CD14-positive monocyte (primary cell): Measurements from ENCODE around the gene TMEFF2. TPM values are rescaled to one million over a fixed set of nuclear protein-coding genes. Genes with fewer than 3 reads are reported as not detected.

Experiments
- DNase-seq, 3 donors: peaks; one replicate each; pipeline ENCODE4 v3.0.0-alpha.2; 2011 to 2022
- H2AFZ ChIP-seq: 2 replicates; pipeline ENCODE4 v1.6.0; 2012; ENCODE audit warnings: mild to moderate bottlenecking, low read depth, low read length, inconsistent platforms; ENCODE audit not compliant: insufficient read depth, poor library complexity, severe bottlenecking
- H3K27ac ChIP-seq, 2 donors: 1 replicate in 1 of 2; 2 replicates in 1 of 2; pipeline ENCODE4 v1.5.1; 2012 to 2013; ENCODE audit warnings: low read length in 2 of 2, control low read depth in 1 of 2, inconsistent platforms in 1 of 2, low read depth in 1 of 2, mild to moderate bottlenecking in 1 of 2
- H3K27me3 ChIP-seq, 2 donors: one replicate each; pipeline versions ENCODE4 v1.6.0 to v1.6.1; 2011 to 2013; ENCODE audit warnings: low read length in 2 of 2; ENCODE audit not compliant: control insufficient read depth in 2 of 2, insufficient read depth in 2 of 2
- H3K36me3 ChIP-seq, 2 donors: replicated peaks in 1 of 2; 1 replicate in 1 of 2; 2 replicates in 1 of 2; pipeline versions ENCODE4 v1.5.1 to v1.6.1; 2012 to 2013; ENCODE audit warnings: low read length in 2 of 2, control low read depth in 1 of 2, inconsistent platforms in 1 of 2, mild to moderate bottlenecking in 1 of 2; ENCODE audit not compliant: insufficient read depth in 2 of 2, control insufficient read depth in 1 of 2
- H3K4me1 ChIP-seq, 2 donors: 1 replicate in 1 of 2; 2 replicates in 1 of 2; pipeline versions ENCODE4 v1.5.1 to v1.6.1; 2012 to 2013; ENCODE audit warnings: low read length in 2 of 2, control low read depth in 1 of 2, inconsistent platforms in 1 of 2, mild to moderate bottlenecking in 1 of 2, moderate library complexity in 1 of 2; ENCODE audit not compliant: insufficient read depth in 2 of 2, control insufficient read depth in 1 of 2
- H3K4me2 ChIP-seq: replicated peaks from 2 replicates; pipeline ENCODE3; 2012; ENCODE audit warnings: low read length, moderate library complexity, mild to moderate bottlenecking; ENCODE audit not compliant: poor library complexity, severe bottlenecking; ENCODE audit errors: extremely low read depth
- H3K4me3 ChIP-seq, 3 experiments: fragments of 200-600 bp in 1 of 3; sonication (generic) in 1 of 3; replicated peaks in 1 of 3; 1 replicate in 2 of 3; 2 replicates in 1 of 3; pipeline ENCODE4 v1.5.1; 2011 to 2013; ENCODE audit warnings: low read length in 3 of 3, mild to moderate bottlenecking in 3 of 3, control low read depth in 2 of 3, low read depth in 2 of 3, inconsistent platforms in 1 of 3, moderate library complexity in 1 of 3
- H3K79me2 ChIP-seq: 2 replicates; pipeline ENCODE4 v1.6.0; 2012; ENCODE audit warnings: mild to moderate bottlenecking, control low read depth, inconsistent platforms, low read length, moderate library complexity; ENCODE audit not compliant: insufficient read depth
- H3K9ac ChIP-seq: 2 replicates; pipeline ENCODE4 v1.6.0; 2017; ENCODE audit warnings: low read length, mild to moderate bottlenecking; ENCODE audit not compliant: insufficient read depth, poor library complexity, severe bottlenecking
- H3K9me3 ChIP-seq, 2 donors: replicated peaks in 1 of 2; 1 replicate in 1 of 2; 2 replicates in 1 of 2; pipeline versions ENCODE4 v1.5.1 to v1.6.1; 2012 to 2013; ENCODE audit warnings: low read length in 2 of 2, control low read depth in 1 of 2; ENCODE audit not compliant: control insufficient read depth in 1 of 2, insufficient read depth in 1 of 2
- H4K20me1 ChIP-seq: 2 replicates; pipeline ENCODE4 v1.6.0; 2012; ENCODE audit warnings: mild to moderate bottlenecking, low read length, control low read depth, moderate library complexity; ENCODE audit not compliant: insufficient read depth
- H3K27ac Mint-ChIP-seq, 7 donors: one replicate each; pipeline ENCODE4 v1.8.0; 2020; ENCODE audit warnings: mild to moderate bottlenecking in 7 of 7, mixed read lengths in 7 of 7, moderate library complexity in 6 of 7, inconsistent platforms in 2 of 7
- H3K27me3 Mint-ChIP-seq, 3 donors: one replicate each; pipeline ENCODE4 v1.8.0; 2021 to 2022; ENCODE audit warnings: low read depth in 3 of 3, mild to moderate bottlenecking in 3 of 3, mixed read lengths in 3 of 3, moderate library complexity in 3 of 3, inconsistent platforms in 1 of 3
- H3K36me3 Mint-ChIP-seq, 2 donors: one replicate each; pipeline ENCODE4 v1.8.0; 2020; ENCODE audit warnings: mixed read lengths in 2 of 2, inconsistent platforms in 1 of 2, mild to moderate bottlenecking in 1 of 2
- H3K4me1 Mint-ChIP-seq: one replicate; pipeline ENCODE4 v1.8.0; 2020; ENCODE audit warnings: mild to moderate bottlenecking, mixed read lengths
- H3K4me3 Mint-ChIP-seq, 2 donors: one replicate each; pipeline ENCODE4 v1.8.0; 2020; ENCODE audit warnings: mild to moderate bottlenecking in 2 of 2, mixed read lengths in 2 of 2, moderate library complexity in 1 of 2
- H3K9me3 Mint-ChIP-seq, 7 donors: one replicate each; pipeline ENCODE4 v1.8.0; 2020 to 2022; ENCODE audit warnings: mixed read lengths in 7 of 7, mild to moderate bottlenecking in 6 of 7, moderate library complexity in 6 of 7, inconsistent platforms in 2 of 7
- WGBS: methylation state at CpG from one replicate; pipeline ENCODE4 v1.1.5; 2013; ENCODE audit warnings: missing lambda C conversion rate; ENCODE audit not compliant: insufficient coverage; 5-methylcytosine and 5-hydroxymethylcytosine counted together
- intact Hi-C, 2 donors: fragments of 100-400 bp; cut with micrococcal nuclease; formaldehyde crosslinking; loops; one replicate each; pipeline versions ENCODE4 v1.15.0 to v1.15.1; 2023
- polyA plus RNA-seq, 3 donors: library from polyadenylated mRNA; depleted of rRNA in 1 of 3; unstranded in 2 of 3; stranded (reverse) in 1 of 3; fragments of 300-500 nt in 2 of 3; fragments of >200 nt in 1 of 3; fragmentation: Illumina TruSeq in 2 of 3; gene quantifications; 1 replicate in 2 of 3; 2 replicates in 1 of 3; pipeline ENCODE4 v1.2.3, GENCODE V29; 2012 to 2021
- TF ChIP-seq, protein P1 (sequence below): fragments of 200-600 bp; IDR thresholded peaks from one replicate; pipeline ENCODE4 v1.8.0; 2022; ENCODE audit warnings: antibody characterized with exemption, mild to moderate bottlenecking

TMEFF2 gene
- polyA plus RNA-seq, 3 donors, result not detected

DNA sequence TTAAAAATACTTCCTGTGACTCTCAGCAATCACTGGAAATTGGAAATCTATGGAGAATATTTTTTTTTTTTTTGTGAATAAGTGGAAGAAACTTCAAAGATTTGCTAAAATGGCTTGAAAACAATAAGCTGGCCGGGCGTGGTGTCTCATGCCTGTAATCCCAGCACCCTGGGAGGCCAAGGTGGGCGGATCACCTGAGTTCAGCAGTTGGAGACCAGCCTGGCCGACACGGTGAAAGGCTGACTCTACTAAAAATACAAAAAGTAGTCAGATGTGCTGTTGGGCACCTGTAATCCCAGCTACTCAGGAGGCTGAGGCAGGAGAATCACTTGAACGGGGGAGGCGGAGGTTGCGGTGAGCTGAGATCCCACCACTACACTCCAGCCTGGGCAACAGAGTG, 192.3 kb downstream of the TMEFF2 start:
- H3K36me3 Mint-ChIP-seq, result no peaks in the 10 kb centered on the region
- Histone ChIP-seq H3K36me3 (no peaks in the 10 kb centered on the region), H3K9ac (no peak overlapping the region), H4K20me1 (no peaks in the 10 kb centered on the region), H2AFZ (no peak overlapping the region), H3K79me2 (no peaks in the 10 kb centered on the region), H3K9me3 (no peaks in the 10 kb centered on the region), H3K4me3 (no peak overlapping the region), H3K4me1 (no peaks in the 10 kb centered on the region), H3K4me2 (no peak overlapping the region), H3K27ac (no peak overlapping the region), H3K27me3 (no peaks in the 10 kb centered on the region)
- H3K27me3 Mint-ChIP-seq, result no peaks in the 10 kb centered on the region
- H3K27ac Mint-ChIP-seq, result no peak overlapping the region
- no peak overlapping the region for H3K4me3 Mint-ChIP-seq
- WGBS, result 87% methylated on average over 5 of the region's 8 CpGs
- TF ChIP-seq, protein P1, sequence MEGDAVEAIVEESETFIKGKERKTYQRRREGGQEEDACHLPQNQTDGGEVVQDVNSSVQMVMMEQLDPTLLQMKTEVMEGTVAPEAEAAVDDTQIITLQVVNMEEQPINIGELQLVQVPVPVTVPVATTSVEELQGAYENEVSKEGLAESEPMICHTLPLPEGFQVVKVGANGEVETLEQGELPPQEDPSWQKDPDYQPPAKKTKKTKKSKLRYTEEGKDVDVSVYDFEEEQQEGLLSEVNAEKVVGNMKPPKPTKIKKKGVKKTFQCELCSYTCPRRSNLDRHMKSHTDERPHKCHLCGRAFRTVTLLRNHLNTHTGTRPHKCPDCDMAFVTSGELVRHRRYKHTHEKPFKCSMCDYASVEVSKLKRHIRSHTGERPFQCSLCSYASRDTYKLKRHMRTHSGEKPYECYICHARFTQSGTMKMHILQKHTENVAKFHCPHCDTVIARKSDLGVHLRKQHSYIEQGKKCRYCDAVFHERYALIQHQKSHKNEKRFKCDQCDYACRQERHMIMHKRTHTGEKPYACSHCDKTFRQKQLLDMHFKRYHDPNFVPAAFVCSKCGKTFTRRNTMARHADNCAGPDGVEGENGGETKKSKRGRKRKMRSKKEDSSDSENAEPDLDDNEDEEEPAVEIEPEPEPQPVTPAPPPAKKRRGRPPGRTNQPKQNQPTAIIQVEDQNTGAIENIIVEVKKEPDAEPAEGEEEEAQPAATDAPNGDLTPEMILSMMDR, result no peak
- H3K4me1 Mint-ChIP-seq, result no peaks in the 10 kb centered on the region
- DNase-seq, result no peak
- intact Hi-C loops, result no loop called here
- peaks cover 0 to 4% (median 2%) of the 10 kb centered on the region in 7 donors for H3K9me3 Mint-ChIP-seq

DNA sequence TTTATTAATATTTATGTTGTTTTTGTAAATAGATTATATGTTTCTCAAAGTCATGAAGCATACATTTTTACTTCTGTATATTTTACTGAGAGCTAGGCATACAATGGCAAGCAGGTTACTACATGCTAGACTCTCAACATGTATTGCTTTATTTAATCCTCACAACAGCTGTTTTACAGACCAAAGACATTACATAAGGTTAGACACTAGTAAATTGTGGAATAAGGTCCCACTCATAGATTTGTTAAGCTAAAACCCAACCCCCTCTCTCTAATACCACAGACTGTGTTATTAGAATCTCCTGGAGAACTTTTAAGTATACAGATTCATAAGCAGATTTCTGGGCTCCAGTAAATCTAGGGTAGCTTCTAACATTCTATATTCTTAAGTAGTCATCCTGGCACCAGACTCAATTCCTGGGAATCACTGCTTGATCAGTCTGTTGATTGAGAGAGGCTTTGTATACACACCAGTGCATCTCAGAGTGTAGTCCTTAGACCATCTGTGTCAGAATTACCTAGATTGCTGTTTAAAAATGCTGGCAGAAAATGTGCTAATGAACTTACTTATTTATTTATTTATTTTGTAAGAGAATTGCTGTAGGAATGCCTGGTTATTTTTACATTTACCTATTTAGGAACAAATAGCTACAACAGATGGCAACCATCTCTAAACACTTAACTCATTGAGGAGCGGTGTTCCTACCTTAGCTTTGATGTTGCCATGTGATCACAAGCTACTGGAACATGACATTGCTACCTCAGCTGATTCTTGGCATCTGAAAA, 194.3 kb downstream of the TMEFF2 start:
- peaks cover 0 to 2% (median 0%) of the 10 kb centered on the region in 3 donors for H3K27me3 Mint-ChIP-seq
- no peaks in the 10 kb centered on the region for H3K4me1 Mint-ChIP-seq
- H3K27ac ChIP-seq, result no peak overlapping the region
- no peak overlapping the region for H2AFZ ChIP-seq
- no peak overlapping the region for H3K4me3 ChIP-seq
- WGBS, result 100% methylated on average over 1 of the region's 1 CpG
- H3K27me3 ChIP-seq, result no peaks in the 10 kb centered on the region
- TF ChIP-seq, protein P1, result no peak
- H4K20me1 ChIP-seq, result no peaks in the 10 kb centered on the region
- H3K4me3 Mint-ChIP-seq, result no peak overlapping the region
- DNase-seq, result no peak
- intact Hi-C loops, result no loop called here
- H3K79me2 ChIP-seq, result no peaks in the 10 kb centered on the region
- H3K27ac Mint-ChIP-seq, result no peak overlapping the region
- no peaks in the 10 kb centered on the region for H3K36me3 Mint-ChIP-seq
- no peaks in the 10 kb centered on the region for H3K9me3 ChIP-seq
- H3K4me1 ChIP-seq, result no peaks in the 10 kb centered on the region
- H3K9ac ChIP-seq, result no peak overlapping the region
- peaks cover 0 to 4% (median 2%) of the 10 kb centered on the region in 7 donors for H3K9me3 Mint-ChIP-seq
- H3K36me3 ChIP-seq, result no peaks in the 10 kb centered on the region
- no peak overlapping the region for H3K4me2 ChIP-seq
